ENCODE measurements around the gene NCAM1.

NCAM1 gene

DNA sequence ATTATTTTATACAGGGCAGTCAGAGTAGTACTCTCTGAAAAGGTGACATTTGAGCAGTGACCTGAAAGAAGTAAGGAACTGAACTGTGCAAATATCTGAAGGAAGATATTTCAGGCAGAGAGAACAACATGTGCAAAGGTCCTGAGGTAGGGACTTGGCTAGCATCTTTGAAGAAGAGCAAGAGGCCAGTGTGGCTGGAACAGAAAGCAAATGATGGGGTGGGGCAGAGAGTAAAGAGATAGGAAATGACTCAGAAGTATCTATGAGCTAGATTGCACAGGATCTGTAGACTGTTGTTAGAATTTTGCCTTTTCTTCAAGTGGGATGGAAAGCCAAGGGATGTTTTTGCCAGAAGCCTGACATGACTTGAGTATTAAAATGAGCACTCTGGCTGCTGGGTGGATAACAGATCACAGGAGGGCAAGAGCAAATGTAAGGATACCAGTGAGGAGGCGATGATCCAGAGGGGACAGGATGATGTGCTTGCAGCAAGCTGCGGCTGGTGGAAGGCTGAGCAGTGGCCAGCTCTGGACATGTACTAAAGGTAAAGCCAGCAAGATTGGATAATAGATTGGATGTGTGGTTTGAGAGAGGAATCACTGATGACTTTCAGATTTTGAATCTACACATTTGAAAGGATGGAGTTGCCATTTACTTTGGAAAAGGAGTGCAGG lies 320.0 kb downstream of the NCAM1 start:
- no peaks in the 10 kb centered on the region for H3K4me1 ChIP-seq (ENCODE audit: control insufficient read depth, insufficient read depth, low read length)
- H3K4me3 ChIP-seq (ENCODE audit: low read length), result no peak overlapping the region
- no peaks in the 10 kb centered on the region for H3K9me3 ChIP-seq (ENCODE audit: control insufficient read depth, insufficient read depth, low read length)
- H3K27me3 ChIP-seq (ENCODE audit: control insufficient read depth, insufficient read depth, low read length), result no peaks in the 10 kb centered on the region
- H3K36me3 ChIP-seq (ENCODE audit: control insufficient read depth, insufficient read depth, low read length), result no peaks in the 10 kb centered on the region
- DNase-seq (ENCODE audit: low read depth, low spot score), result no peak
- H3K27ac ChIP-seq (ENCODE audit: low read length), result no peak overlapping the region
- no CpG with 5 or more reads among the region's 2 CpGs for WGBS (ENCODE audit: insufficient coverage, insufficient read length)

GRCh38 chr11:113282898-113283437 lies 321.7 kb downstream of the NCAM1 start:
- Histone ChIP-seq H3K27ac (ENCODE audit: low read length) (no peak overlapping the region), H3K36me3 (ENCODE audit: control insufficient read depth, insufficient read depth, low read length) (no peaks in the 10 kb centered on the region), H3K4me1 (ENCODE audit: control insufficient read depth, insufficient read depth, low read length) (no peaks in the 10 kb centered on the region), H3K27me3 (ENCODE audit: control insufficient read depth, insufficient read depth, low read length) (no peaks in the 10 kb centered on the region), H3K4me3 (ENCODE audit: low read length) (no peak overlapping the region), H3K9me3 (ENCODE audit: control insufficient read depth, insufficient read depth, low read length) (no peaks in the 10 kb centered on the region)
- no CpG with 5 or more reads among the region's 3 CpGs for WGBS (ENCODE audit: insufficient coverage, insufficient read length)
- no peak for DNase-seq (ENCODE audit: low read depth, low spot score)

- H3K36me3 ChIP-seq (ENCODE audit: control insufficient read depth, insufficient read depth, low read length), result no peaks in the 10 kb centered on the region
- no CpG with 5 or more reads among the region's 2 CpGs for WGBS (ENCODE audit: insufficient coverage, insufficient read length)
- no peak overlapping the region for H3K4me3 ChIP-seq (ENCODE audit: low read length)
- H3K9me3 ChIP-seq (ENCODE audit: control insufficient read depth, insufficient read depth, low read length), result no peaks in the 10 kb centered on the region
- no peak for DNase-seq (ENCODE audit: low read depth, low spot score)
- no peaks in the 10 kb centered on the region for H3K27me3 ChIP-seq (ENCODE audit: control insufficient read depth, insufficient read depth, low read length)
- no peaks in the 10 kb centered on the region for H3K4me1 ChIP-seq (ENCODE audit: control insufficient read depth, insufficient read depth, low read length)
- H3K27ac ChIP-seq (ENCODE audit: low read length), result no peak overlapping the region
Measured at GRCh38 chr11:113283881-113284280, 322.7 kb downstream of the NCAM1 start.

GRCh38 chr11:113286009-113286408 lies 324.8 kb downstream of the NCAM1 start:
- H3K4me1 ChIP-seq (ENCODE audit: control insufficient read depth, insufficient read depth, low read length), result no peaks in the 10 kb centered on the region

DNA sequence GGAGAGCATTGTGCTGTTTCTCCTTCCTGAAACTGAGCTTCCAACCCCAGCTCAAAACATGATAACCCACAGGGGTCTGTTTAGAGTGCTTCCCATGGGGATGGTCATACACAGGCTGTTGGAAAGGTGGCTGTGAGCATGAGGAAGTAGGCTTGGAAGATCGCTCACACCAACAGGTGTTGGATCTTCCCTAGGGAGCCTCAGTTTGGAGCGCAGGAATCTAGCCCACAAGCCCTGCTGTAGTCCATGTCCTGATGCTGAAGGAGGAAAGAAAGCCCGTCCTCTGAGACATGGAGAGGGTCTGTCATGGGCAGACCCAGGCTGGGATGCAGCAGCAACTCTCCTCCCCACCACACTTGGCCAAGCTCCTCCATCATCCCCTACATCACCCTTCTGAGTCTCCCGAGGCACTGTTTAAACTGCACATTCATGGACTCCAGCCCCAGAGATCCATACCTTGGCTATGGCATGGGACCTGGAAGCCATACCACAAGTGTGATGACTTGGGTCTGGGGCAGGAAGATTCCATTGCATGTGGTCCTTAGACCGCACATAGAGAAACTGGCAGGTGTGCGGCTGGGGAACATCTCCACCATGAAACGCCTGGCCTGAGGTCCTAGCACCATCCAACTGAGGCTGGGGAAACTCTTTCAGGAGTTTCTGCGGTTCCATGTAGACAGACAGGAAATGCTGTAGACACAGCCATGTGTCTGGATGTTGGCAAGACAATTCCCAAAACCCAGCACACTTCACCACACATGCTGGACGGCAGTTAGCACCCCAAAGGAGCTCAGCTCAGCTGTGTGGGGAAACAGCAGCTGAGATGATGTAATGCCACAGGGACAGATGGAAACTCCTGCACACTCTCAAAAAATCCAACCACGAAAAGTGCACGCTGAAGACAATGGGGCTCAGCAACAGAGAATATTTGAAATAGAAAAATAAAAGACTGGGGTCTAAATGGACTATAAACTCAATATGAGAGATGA lies 325.6 kb downstream of the NCAM1 start:
- no peaks in the 10 kb centered on the region for H3K36me3 ChIP-seq (ENCODE audit: control insufficient read depth, insufficient read depth, low read length)
- H3K27me3 ChIP-seq (ENCODE audit: control insufficient read depth, insufficient read depth, low read length), result no peaks in the 10 kb centered on the region
- WGBS (ENCODE audit: insufficient coverage, insufficient read length), result no CpG with 5 or more reads among the region's 11 CpGs
- DNase-seq (ENCODE audit: low read depth, low spot score), result no peak
- no peaks in the 10 kb centered on the region for H3K9me3 ChIP-seq (ENCODE audit: control insufficient read depth, insufficient read depth, low read length)
- no peak overlapping the region for H3K4me3 ChIP-seq (ENCODE audit: low read length)
- H3K4me1 ChIP-seq (ENCODE audit: control insufficient read depth, insufficient read depth, low read length), result no peaks in the 10 kb centered on the region
- H3K27ac ChIP-seq (ENCODE audit: low read length), result no peak overlapping the region

More at GRCh38 chr11:113286009-113286408, 324.8 kb downstream of the NCAM1 start:
- Histone ChIP-seq H3K27me3 (ENCODE audit: control insufficient read depth, insufficient read depth, low read length) (no peaks in the 10 kb centered on the region), H3K27ac (ENCODE audit: low read length) (no peak overlapping the region), H3K36me3 (ENCODE audit: control insufficient read depth, insufficient read depth, low read length) (no peaks in the 10 kb centered on the region), H3K9me3 (ENCODE audit: control insufficient read depth, insufficient read depth, low read length) (no peaks in the 10 kb centered on the region), H3K4me3 (ENCODE audit: low read length) (no peak overlapping the region)
- no peak for DNase-seq (ENCODE audit: low read depth, low spot score)
- no CpG with 5 or more reads among the region's 3 CpGs for WGBS (ENCODE audit: insufficient coverage, insufficient read length)

- Histone ChIP-seq H3K4me1 (ENCODE audit: control insufficient read depth, insufficient read depth, low read length) (no peaks in the 10 kb centered on the region), H3K36me3 (ENCODE audit: control insufficient read depth, insufficient read depth, low read length) (no peaks in the 10 kb centered on the region), H3K9me3 (ENCODE audit: control insufficient read depth, insufficient read depth, low read length) (no peaks in the 10 kb centered on the region), H3K27me3 (ENCODE audit: control insufficient read depth, insufficient read depth, low read length) (no peaks in the 10 kb centered on the region), H3K4me3 (ENCODE audit: low read length) (no peak overlapping the region), H3K27ac (ENCODE audit: low read length) (no peak overlapping the region)
- no CpG with 5 or more reads among the region's 3 CpGs for WGBS (ENCODE audit: insufficient coverage, insufficient read length)
- DNase-seq (ENCODE audit: low read depth, low spot score), result no peak
Measured at GRCh38 chr11:113287801-113288200, 326.6 kb downstream of the NCAM1 start.

DNA sequence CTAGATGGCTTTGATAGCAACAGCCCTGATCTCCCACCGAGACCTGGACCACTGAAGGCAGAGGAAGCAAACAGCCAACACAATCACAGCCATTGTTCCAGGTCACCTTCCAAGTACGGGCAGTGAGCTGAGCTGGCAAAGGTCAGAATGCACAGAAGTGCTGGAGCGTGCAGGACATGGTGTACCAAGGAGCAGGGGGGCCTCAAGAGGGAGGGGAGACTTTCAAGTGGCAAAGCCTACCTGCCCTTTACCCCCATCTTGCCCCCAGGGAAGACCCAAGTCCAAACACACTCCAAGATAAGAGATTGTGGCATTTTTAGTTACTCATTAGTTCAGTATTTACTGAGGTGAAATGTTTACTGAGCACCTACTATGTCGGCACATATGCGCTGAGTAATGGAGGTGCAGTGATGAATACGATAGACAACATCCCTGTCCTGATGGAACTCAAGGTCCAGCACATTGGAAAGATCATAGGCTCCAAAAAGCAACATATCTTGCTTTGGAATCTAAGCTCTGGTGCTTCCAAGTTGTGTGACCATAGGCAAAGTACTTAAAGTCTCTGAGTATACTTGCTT lies 327.2 kb downstream of the NCAM1 start:
- H3K36me3 ChIP-seq (ENCODE audit: control insufficient read depth, insufficient read depth, low read length), result no peaks in the 10 kb centered on the region
- no peak overlapping the region for H3K4me3 ChIP-seq (ENCODE audit: low read length)
- no CpG with 5 or more reads among the region's 6 CpGs for WGBS (ENCODE audit: insufficient coverage, insufficient read length)
- no peak overlapping the region for H3K27ac ChIP-seq (ENCODE audit: low read length)
- DNase-seq (ENCODE audit: low read depth, low spot score), result no peak
- no peaks in the 10 kb centered on the region for H3K4me1 ChIP-seq (ENCODE audit: control insufficient read depth, insufficient read depth, low read length)
- H3K9me3 ChIP-seq (ENCODE audit: control insufficient read depth, insufficient read depth, low read length), result no peaks in the 10 kb centered on the region
- H3K27me3 ChIP-seq (ENCODE audit: control insufficient read depth, insufficient read depth, low read length), result no peaks in the 10 kb centered on the region

DNA sequence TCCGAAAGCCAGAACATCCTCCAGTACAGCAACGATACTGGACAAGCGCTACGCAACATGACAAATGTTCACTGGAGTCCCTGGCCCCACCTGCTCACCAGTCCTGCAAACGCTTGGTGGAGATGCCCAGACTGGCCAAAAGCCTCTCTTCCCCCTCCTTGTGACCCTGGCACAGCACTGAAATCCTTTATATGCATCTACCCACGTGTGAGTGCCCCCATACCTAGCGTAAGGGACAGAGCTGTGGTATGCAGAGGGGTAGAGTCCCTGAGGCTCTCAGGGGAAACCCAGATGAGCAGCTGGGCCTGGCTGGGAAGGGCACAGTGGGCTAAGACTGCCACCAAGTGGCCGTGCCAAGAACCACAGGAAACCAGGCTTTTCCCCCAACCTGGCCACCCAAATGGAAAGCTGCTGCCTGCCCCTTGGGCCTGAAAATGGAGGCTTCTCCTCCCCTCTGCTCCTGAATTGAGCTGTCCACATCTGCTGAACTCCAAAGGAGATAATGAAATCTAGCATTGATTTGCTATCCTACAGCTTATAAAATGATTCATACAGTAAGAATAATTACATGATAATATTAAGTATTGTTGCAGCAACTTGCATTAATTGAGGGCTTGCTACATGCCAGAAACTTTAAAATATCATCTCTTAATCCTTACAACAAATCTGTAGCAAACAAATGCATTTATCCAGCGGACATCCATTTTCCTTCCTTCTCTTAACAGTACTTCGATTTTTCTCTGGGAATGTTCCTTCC lies 328.4 kb downstream of the NCAM1 start:
- H3K27ac ChIP-seq (ENCODE audit: low read length), result no peak overlapping the region
- no peaks in the 10 kb centered on the region for H3K9me3 ChIP-seq (ENCODE audit: control insufficient read depth, insufficient read depth, low read length)
- H3K27me3 ChIP-seq (ENCODE audit: control insufficient read depth, insufficient read depth, low read length), result no peaks in the 10 kb centered on the region
- no peaks in the 10 kb centered on the region for H3K36me3 ChIP-seq (ENCODE audit: control insufficient read depth, insufficient read depth, low read length)
- DNase-seq (ENCODE audit: low read depth, low spot score), result peak; percentile 57
- H3K4me3 ChIP-seq (ENCODE audit: low read length), result no peak overlapping the region
- WGBS (ENCODE audit: insufficient coverage, insufficient read length), result no CpG with 5 or more reads among the region's 10 CpGs
- H3K4me1 ChIP-seq (ENCODE audit: control insufficient read depth, insufficient read depth, low read length), result no peaks in the 10 kb centered on the region

DNA sequence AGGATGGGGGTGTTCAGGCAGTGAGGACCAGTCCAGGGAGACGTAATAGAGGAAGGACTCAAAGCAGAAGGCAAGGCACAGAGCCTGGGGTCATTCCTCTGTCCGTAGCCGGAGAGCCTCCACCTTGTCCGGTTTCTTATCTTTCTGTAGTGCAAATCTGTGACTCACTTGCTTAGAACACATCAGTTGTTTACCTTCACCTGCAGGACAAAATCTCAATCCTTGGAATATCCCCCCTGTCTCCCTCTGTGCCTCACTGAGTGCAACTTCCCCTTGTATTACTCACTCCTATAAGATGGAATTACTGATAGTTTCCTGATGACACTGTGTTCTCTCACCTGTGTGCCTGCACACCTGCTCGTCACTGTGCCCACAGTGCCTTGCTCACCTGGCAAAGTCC lies 332.7 kb downstream of the NCAM1 start:
- H3K4me3 ChIP-seq (ENCODE audit: low read length), result no peak overlapping the region
- no peak for DNase-seq (ENCODE audit: low read depth, low spot score)
- no peaks in the 10 kb centered on the region; the same call in 1 of the 2 replicates for H3K4me1 ChIP-seq (ENCODE audit: control insufficient read depth, insufficient read depth, low read length)
- no peaks in the 10 kb centered on the region for H3K9me3 ChIP-seq (ENCODE audit: control insufficient read depth, insufficient read depth, low read length)
- H3K36me3 ChIP-seq (ENCODE audit: control insufficient read depth, insufficient read depth, low read length), result no peaks in the 10 kb centered on the region
- H3K27me3 ChIP-seq (ENCODE audit: control insufficient read depth, insufficient read depth, low read length), result no peaks in the 10 kb centered on the region
- WGBS (ENCODE audit: insufficient coverage, insufficient read length), result no CpG with 5 or more reads among the region's 5 CpGs
- H3K27ac ChIP-seq (ENCODE audit: low read length), result no peak overlapping the region

GRCh38 chr11:113295993-113296392 lies 334.8 kb downstream of the NCAM1 start:
- H3K27ac ChIP-seq (ENCODE audit: low read length), result no peak overlapping the region
- no CpG with 5 or more reads among the region's 7 CpGs for WGBS (ENCODE audit: insufficient coverage, insufficient read length)
- H3K4me1 ChIP-seq (ENCODE audit: control insufficient read depth, insufficient read depth, low read length), result no peaks in the 10 kb centered on the region; the same call in 1 of the 2 replicates
- DNase-seq (ENCODE audit: low read depth, low spot score), result no peak
- no peaks in the 10 kb centered on the region for H3K9me3 ChIP-seq (ENCODE audit: control insufficient read depth, insufficient read depth, low read length)
- no peaks in the 10 kb centered on the region for H3K27me3 ChIP-seq (ENCODE audit: control insufficient read depth, insufficient read depth, low read length)
- H3K36me3 ChIP-seq (ENCODE audit: control insufficient read depth, insufficient read depth, low read length), result no peaks in the 10 kb centered on the region
- H3K4me3 ChIP-seq (ENCODE audit: low read length), result no peak overlapping the region

All from iPS DF 6.9 (cell line).